ENCODE measurements around the gene VTI1B. TPM values are rescaled to one million over a fixed set of nuclear protein-coding genes. Genes with fewer than 3 reads are reported as not detected.

VTI1B gene
- total and polyA plus RNA-seq, 2 experiments from 2014 or later = 44.7 to 96.1 TPM

- Histone ChIP-seq H3K79me2 (replicated peaks; ENCODE audit: insufficient read depth) (no peaks in the 10 kb centered on the region), H3K27ac (ENCODE audit: low read depth) (no peak overlapping the region), H3K4me2 (no peak overlapping the region), H4K20me1 (replicated peaks; ENCODE audit: insufficient read depth) (peaks cover 10% of the 10 kb centered on the region; the same call in 1 of the 2 replicates), H3K4me3 (no peak overlapping the region), H2AFZ (no peak overlapping the region), H3K27me3 (ENCODE audit: insufficient read depth) (no peaks in the 10 kb centered on the region), H3F3A (replicated peaks; ENCODE audit: low read depth) (no peaks in the 10 kb centered on the region), H3K4me1 (ENCODE audit: insufficient read depth) (no peaks in the 10 kb centered on the region), H3K9me2 (ENCODE audit: insufficient read depth) (no peaks in the 10 kb centered on the region), H3K36me3 (ENCODE audit: insufficient read depth) (peaks cover 47% of the 10 kb centered on the region)
- no peak for DNase-seq (ENCODE audit: low spot score)
- peaks cover 67% of the 10 kb centered on the region for H3K36me3 Mint-ChIP-seq (ENCODE audit: low read depth)
- H3K4me3 Mint-ChIP-seq = no peak overlapping the region
- no peaks in the 10 kb centered on the region for H3K27me3 Mint-ChIP-seq (ENCODE audit: insufficient read depth, low read depth, poor library complexity)
- no peaks in the 10 kb centered on the region for H3K9me3 Mint-ChIP-seq
- no peaks in the 10 kb centered on the region for H3K4me1 Mint-ChIP-seq
- no peak for ATAC-seq
- TF ChIP-seq, protein P1, sequence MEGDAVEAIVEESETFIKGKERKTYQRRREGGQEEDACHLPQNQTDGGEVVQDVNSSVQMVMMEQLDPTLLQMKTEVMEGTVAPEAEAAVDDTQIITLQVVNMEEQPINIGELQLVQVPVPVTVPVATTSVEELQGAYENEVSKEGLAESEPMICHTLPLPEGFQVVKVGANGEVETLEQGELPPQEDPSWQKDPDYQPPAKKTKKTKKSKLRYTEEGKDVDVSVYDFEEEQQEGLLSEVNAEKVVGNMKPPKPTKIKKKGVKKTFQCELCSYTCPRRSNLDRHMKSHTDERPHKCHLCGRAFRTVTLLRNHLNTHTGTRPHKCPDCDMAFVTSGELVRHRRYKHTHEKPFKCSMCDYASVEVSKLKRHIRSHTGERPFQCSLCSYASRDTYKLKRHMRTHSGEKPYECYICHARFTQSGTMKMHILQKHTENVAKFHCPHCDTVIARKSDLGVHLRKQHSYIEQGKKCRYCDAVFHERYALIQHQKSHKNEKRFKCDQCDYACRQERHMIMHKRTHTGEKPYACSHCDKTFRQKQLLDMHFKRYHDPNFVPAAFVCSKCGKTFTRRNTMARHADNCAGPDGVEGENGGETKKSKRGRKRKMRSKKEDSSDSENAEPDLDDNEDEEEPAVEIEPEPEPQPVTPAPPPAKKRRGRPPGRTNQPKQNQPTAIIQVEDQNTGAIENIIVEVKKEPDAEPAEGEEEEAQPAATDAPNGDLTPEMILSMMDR (conservative IDR thresholded peaks at IDR 0.05; ENCODE audit: low read depth in 2 of 2) = no peak
- TF ChIP-seq EZH2 (IDR thresholded peaks at IDR 0.05; ENCODE audit: low read depth, unreplicated experiment) (no peak), POLR2AphosphoS5 (IDR thresholded peaks at IDR 0.05; ENCODE audit: low read depth) (no peak), EZH2phosphoT487 (IDR thresholded peaks at IDR 0.05; ENCODE audit: unreplicated experiment) (no peak), JUNB (IDR thresholded peaks at IDR 0.05; ENCODE audit: unreplicated experiment) (no peak), ZNF331 (CRISPR knock-in tag; IDR thresholded peaks at IDR 0.05; ENCODE audit: low read depth) (no peak)
- no peak overlapping the region for H3K27ac Mint-ChIP-seq
These were observed 22.2 kb downstream of the VTI1B start for GRCh38 chr14:67652189-67652588.

GRCh38 chr14:67650694-67651093 lies 23.7 kb downstream of the VTI1B start:
- no peak overlapping the region for H3K27ac ChIP-seq (ENCODE audit: low read depth)
- H3K36me3 Mint-ChIP-seq (ENCODE audit: low read depth) = peaks cover 58% of the 10 kb centered on the region
- TF ChIP-seq ZNF331 (CRISPR knock-in tag; IDR thresholded peaks at IDR 0.05; ENCODE audit: low read depth) = no peak
- TF ChIP-seq JUNB (IDR thresholded peaks at IDR 0.05; ENCODE audit: unreplicated experiment) = no peak
- no peak for TF ChIP-seq CREB1 (CRISPR knock-in tag; IDR thresholded peaks at IDR 0.05; ENCODE audit: low read depth)
- no peak for TF ChIP-seq ZNF114 (CRISPR knock-in tag; IDR thresholded peaks at IDR 0.05)
- TF ChIP-seq EZH2 (IDR thresholded peaks at IDR 0.05; ENCODE audit: low read depth, unreplicated experiment) = no peak
- TF ChIP-seq EZH2phosphoT487 (IDR thresholded peaks at IDR 0.05; ENCODE audit: unreplicated experiment) = no peak
- no peak for TF ChIP-seq NANOG (IDR thresholded peaks at IDR 0.05; ENCODE audit: borderline replicate concordance)
- TF ChIP-seq, protein P1 (conservative IDR thresholded peaks at IDR 0.05; ENCODE audit: low read depth in 2 of 2) = no peak
- no peak for TF ChIP-seq REST (IDR thresholded peaks at IDR 0.05; ENCODE audit: unreplicated experiment)
- no peak for TF ChIP-seq POLR2AphosphoS5 (IDR thresholded peaks at IDR 0.05; ENCODE audit: low read depth)
- TF ChIP-seq, protein P2, sequence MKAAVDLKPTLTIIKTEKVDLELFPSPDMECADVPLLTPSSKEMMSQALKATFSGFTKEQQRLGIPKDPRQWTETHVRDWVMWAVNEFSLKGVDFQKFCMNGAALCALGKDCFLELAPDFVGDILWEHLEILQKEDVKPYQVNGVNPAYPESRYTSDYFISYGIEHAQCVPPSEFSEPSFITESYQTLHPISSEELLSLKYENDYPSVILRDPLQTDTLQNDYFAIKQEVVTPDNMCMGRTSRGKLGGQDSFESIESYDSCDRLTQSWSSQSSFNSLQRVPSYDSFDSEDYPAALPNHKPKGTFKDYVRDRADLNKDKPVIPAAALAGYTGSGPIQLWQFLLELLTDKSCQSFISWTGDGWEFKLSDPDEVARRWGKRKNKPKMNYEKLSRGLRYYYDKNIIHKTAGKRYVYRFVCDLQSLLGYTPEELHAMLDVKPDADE (IDR thresholded peaks at IDR 0.05) = no peak

More at GRCh38 chr14:67650694-67651093, 23.7 kb downstream of the VTI1B start:
- H3K79me2 ChIP-seq (replicated peaks; ENCODE audit: insufficient read depth) = no peaks in the 10 kb centered on the region
- Mint-ChIP-seq H3K27ac (no peak overlapping the region), H3K9me3 (no peaks in the 10 kb centered on the region), H3K27me3 (ENCODE audit: insufficient read depth, low read depth, poor library complexity) (no peaks in the 10 kb centered on the region), H3K4me3 (no peak overlapping the region), H3K4me1 (no peaks in the 10 kb centered on the region)
- no peak overlapping the region for H3K4me2 ChIP-seq
- H3K4me3 ChIP-seq = no peak overlapping the region
- no peaks in the 10 kb centered on the region for H3K4me1 ChIP-seq (ENCODE audit: insufficient read depth)
- H4K20me1 ChIP-seq (replicated peaks; ENCODE audit: insufficient read depth) = peaks cover 14% of the 10 kb centered on the region
- no peak overlapping the region for H2AFZ ChIP-seq
- no peaks in the 10 kb centered on the region for H3K27me3 ChIP-seq (ENCODE audit: insufficient read depth)
- ATAC-seq = no peak
- DNase-seq (ENCODE audit: low spot score) = no peak
- peaks cover 44% of the 10 kb centered on the region for H3K36me3 ChIP-seq (ENCODE audit: insufficient read depth)
- no peaks in the 10 kb centered on the region for H3K9me2 ChIP-seq (ENCODE audit: insufficient read depth)
- no peaks in the 10 kb centered on the region for H3F3A ChIP-seq (replicated peaks; ENCODE audit: low read depth)
